GM12878 (cell line): ENCODE measurements around the gene CA10.

Experiments
- CEBPB ChIP-seq, 2 experiments: fragments of 150-350 bp in 1 of 2; IDR thresholded peaks; 2 replicates each; pipeline ENCODE4 v1.6.1; 2012 to 2014; ENCODE audit warnings: low read depth in 2 of 2, low read length in 2 of 2, borderline replicate concordance in 1 of 2, inconsistent platforms in 1 of 2
- EZH2 ChIP-seq: IDR thresholded peaks from 2 replicates; pipeline ENCODE4 v1.6.1; 2012; ENCODE audit warnings: low read depth, mild to moderate bottlenecking, control low read depth, inconsistent platforms, low read length, borderline replicate concordance; ENCODE audit not compliant: control insufficient read depth
- NFIC ChIP-seq: IDR thresholded peaks from 2 replicates; pipeline ENCODE4 v1.6.1; 2012; ENCODE audit warnings: low read depth, mild to moderate bottlenecking, inconsistent platforms, low read length, moderate library complexity
- POLR2AphosphoS5 ChIP-seq: IDR thresholded peaks from 2 replicates; pipeline ENCODE4 v1.6.1; 2011; ENCODE audit warnings: mild to moderate bottlenecking, low read length, inconsistent platforms
- RAD51 ChIP-seq: fragments of 450-650 bp; IDR thresholded peaks from 2 replicates; pipeline ENCODE4 v1.6.1; 2016; ENCODE audit warnings: moderate library complexity, mild to moderate bottlenecking, inconsistent platforms
- SREBF2 ChIP-seq: IDR thresholded peaks from 2 replicates; pipeline ENCODE4 v1.6.1; 2012; ENCODE audit warnings: mild to moderate bottlenecking, low read length
- TAF1 ChIP-seq: IDR thresholded peaks from 2 replicates; pipeline ENCODE4 v1.6.1; 2011; ENCODE audit warnings: mild to moderate bottlenecking, low read depth, low read length, borderline replicate concordance
- TCF7 ChIP-seq: IDR thresholded peaks from 2 replicates; pipeline ENCODE4 v1.6.1; 2014; ENCODE audit warnings: antibody characterized with exemption, borderline replicate concordance
- ZNF274 ChIP-seq: IDR thresholded peaks from one replicate; pipeline ENCODE4 v1.8.0; 2011; ENCODE audit not compliant: insufficient read length, insufficient read depth
- TF ChIP-seq, protein P1 (sequence below), 3 experiments: IDR thresholded peaks in 2 of 3; conservative IDR thresholded peaks in 1 of 3; 2 replicates each; pipeline ENCODE4 v1.5.1; 2011; ENCODE audit warnings: low read depth in 3 of 3, low read length in 3 of 3, mild to moderate bottlenecking in 3 of 3, control low read depth in 2 of 3, moderate library complexity in 2 of 3, inconsistent platforms in 1 of 3, mixed read lengths in 1 of 3; ENCODE audit not compliant: control insufficient read depth in 2 of 3, insufficient read depth in 1 of 3; ENCODE audit errors: extremely low read depth in 1 of 3
- TF ChIP-seq, protein P2 (sequence below): IDR thresholded peaks from 2 replicates; pipeline ENCODE4 v1.6.1; 2012; ENCODE audit warnings: low read length, inconsistent platforms

DNA sequence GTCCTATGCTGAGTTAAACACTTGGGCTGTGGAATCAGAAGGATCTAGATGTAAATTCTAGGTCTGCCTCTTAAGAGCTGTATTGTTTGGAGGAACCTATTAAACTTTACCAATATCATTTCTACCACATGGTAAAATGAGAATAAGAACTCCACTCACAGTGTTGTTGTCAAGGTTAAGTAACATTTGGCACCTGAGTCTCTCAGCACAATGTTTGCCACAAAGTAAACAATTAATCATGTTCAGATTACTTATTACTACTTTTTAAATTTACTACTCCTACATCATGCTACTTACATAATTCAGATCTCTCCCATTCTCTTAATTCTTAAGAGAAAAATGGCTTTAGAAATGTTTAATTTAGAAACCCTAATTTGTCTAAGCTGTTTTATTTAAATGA lies 305.9 kb downstream of the CA10 start:
- TF ChIP-seq POLR2AphosphoS5 (no peak), EZH2 (no peak), SREBF2 (no peak), CEBPB (IDR thresholded peaks at IDR 0.05; ENCODE audit: borderline replicate concordance in 1 of 2, low read depth in 2 of 2, low read length in 2 of 2) (no peak), TAF1 (no peak), RAD51 (no peak), TCF7 (no peak), ZNF274 (no peak), NFIC (no peak)
- TF ChIP-seq, protein P1, sequence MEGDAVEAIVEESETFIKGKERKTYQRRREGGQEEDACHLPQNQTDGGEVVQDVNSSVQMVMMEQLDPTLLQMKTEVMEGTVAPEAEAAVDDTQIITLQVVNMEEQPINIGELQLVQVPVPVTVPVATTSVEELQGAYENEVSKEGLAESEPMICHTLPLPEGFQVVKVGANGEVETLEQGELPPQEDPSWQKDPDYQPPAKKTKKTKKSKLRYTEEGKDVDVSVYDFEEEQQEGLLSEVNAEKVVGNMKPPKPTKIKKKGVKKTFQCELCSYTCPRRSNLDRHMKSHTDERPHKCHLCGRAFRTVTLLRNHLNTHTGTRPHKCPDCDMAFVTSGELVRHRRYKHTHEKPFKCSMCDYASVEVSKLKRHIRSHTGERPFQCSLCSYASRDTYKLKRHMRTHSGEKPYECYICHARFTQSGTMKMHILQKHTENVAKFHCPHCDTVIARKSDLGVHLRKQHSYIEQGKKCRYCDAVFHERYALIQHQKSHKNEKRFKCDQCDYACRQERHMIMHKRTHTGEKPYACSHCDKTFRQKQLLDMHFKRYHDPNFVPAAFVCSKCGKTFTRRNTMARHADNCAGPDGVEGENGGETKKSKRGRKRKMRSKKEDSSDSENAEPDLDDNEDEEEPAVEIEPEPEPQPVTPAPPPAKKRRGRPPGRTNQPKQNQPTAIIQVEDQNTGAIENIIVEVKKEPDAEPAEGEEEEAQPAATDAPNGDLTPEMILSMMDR (IDR thresholded peaks at IDR 0.05 in 2 of 3, conservative IDR thresholded peaks at IDR 0.05 in 1 of 3; ENCODE audit: control insufficient read depth in 2 of 3, extremely low read depth in 1 of 3, insufficient read depth in 1 of 3, low read depth in 3 of 3, low read length in 3 of 3) = no peak
- TF ChIP-seq, protein P2, sequence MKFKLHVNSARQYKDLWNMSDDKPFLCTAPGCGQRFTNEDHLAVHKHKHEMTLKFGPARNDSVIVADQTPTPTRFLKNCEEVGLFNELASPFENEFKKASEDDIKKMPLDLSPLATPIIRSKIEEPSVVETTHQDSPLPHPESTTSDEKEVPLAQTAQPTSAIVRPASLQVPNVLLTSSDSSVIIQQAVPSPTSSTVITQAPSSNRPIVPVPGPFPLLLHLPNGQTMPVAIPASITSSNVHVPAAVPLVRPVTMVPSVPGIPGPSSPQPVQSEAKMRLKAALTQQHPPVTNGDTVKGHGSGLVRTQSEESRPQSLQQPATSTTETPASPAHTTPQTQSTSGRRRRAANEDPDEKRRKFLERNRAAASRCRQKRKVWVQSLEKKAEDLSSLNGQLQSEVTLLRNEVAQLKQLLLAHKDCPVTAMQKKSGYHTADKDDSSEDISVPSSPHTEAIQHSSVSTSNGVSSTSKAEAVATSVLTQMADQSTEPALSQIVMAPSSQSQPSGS = no peak
